Measurements from ENCODE around the gene MMP2.

Gene MMP2

GRCh38 chr16:55469821-55470532 lies 9.0 kb upstream of the MMP2 start:
- no peak for DNase-seq

- DNase-seq = no peak
Measured at GRCh38 chr16:55470533-55471371, 8.2 kb upstream of the MMP2 start.

- no peak for DNase-seq
Measured at GRCh38 chr16:55471448-55472097, 7.4 kb upstream of the MMP2 start.

DNA sequence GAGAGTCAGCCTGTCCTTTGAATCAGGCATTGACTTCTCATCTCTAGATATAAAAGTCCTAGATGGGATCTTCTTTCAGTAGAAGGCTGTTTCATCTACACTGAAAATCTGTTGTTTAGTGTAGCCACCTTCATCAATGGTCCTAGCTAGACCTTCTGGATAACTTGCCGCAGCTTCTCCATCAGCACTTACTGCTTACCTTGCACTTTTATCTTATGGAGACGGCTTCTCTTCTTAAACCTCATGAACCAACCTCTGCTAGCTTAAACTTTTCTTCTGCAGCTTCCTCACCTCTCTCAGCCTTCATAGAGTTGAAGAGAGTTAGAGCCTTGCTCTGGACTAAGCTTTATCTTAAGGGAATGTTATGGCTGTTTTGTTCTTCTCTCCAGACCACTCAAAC lies 5.4 kb upstream of the MMP2 start:
- no peak for DNase-seq

DNA sequence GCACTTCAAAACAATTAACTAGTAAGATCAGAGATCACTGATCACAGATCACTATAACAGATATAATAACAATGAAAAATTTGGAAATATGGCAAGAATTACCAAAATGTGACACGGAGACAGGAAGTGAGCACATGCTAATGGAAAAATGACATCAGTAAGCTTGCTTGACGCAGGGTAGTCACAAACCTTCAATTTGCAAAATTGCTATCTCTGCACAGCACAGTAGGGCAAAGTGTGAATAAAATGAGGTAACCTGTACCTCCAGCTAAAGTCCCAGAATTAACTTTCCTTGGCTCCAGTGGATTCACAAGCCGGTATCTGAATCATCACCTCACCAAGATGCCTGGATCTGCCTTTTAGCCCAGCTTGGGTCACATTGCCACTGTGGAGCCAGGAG lies 4.2 kb upstream of the MMP2 start:
- DNase-seq = no peak

DNA sequence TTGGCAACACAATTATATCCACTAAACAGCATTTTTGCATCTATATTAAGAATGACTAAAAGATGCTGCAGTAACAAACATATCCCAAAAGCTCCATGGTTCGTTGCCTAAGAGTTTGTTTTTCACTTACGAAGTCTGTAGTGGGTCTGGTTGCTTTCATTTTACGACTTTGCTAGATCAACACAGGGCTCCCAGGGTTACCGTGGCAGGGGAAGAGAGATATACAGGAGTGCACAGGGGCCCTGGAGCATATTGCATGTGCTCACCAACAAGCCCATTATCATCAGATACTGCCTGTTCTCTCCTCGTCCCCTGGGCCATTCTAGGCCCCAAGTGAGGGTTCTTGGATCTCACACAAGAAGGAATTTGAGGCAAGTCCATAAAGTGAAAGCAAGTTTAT lies 3.1 kb upstream of the MMP2 start:
- DNase-seq = no peak

GRCh38 chr16:55476625-55477533 lies 2.1 kb upstream of the MMP2 start:
- DNase-seq = no peak

GRCh38 chr16:55477736-55478135 lies 1.3 kb upstream of the MMP2 start:
- no peak for DNase-seq

DNA sequence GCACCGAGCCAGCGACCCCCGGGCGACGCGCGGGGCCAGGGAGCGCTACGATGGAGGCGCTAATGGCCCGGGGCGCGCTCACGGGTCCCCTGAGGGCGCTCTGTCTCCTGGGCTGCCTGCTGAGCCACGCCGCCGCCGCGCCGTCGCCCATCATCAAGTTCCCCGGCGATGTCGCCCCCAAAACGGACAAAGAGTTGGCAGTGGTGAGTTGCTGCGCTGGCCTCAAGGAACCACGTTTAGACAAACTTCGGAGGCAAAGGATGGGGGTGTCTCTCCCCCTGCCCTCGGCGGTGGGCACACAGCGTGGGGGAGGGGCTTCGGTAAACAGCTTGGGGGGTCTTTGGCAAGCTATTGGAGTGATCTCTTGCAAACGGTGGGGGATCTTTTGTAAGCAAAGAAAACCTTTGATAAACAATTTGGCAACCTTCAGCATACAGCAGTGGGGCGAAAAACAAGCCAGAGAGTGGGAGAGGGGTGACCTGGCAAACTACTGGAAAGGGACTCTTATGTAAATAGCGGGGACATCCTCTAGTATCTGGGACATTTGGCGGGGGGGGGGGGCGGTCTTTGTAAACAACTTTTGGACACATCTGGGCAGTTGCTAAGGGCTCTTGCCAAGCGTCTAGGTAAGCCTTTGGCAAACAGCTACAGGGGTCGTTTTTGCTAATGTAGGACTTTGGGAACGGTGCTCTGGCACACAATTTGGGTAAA lies 587 bp downstream of the MMP2 start:
- no peak for DNase-seq

GRCh38 chr16:55480228-55480655 lies 1.2 kb downstream of the MMP2 start:
- DNase-seq = no peak

DNA sequence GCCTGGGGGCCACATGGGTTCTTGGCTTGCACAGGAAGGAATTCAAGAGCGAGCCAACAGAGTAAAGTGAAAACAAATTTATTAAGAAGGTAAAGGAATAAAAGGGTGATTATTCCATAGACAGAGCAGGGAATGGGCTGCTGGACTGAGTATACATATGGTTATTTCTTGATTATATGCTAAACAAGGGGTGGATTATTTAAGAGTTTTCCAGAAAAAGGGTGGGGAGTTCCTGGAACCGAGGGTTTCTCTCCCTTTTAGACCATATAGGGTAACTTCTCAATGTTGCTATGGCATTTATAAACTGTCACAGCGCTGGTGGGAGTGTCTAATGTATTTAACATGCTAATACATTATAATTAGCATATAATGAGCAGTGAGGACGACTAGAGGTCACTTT lies 2.0 kb downstream of the MMP2 start:
- DNase-seq = no peak

DNA sequence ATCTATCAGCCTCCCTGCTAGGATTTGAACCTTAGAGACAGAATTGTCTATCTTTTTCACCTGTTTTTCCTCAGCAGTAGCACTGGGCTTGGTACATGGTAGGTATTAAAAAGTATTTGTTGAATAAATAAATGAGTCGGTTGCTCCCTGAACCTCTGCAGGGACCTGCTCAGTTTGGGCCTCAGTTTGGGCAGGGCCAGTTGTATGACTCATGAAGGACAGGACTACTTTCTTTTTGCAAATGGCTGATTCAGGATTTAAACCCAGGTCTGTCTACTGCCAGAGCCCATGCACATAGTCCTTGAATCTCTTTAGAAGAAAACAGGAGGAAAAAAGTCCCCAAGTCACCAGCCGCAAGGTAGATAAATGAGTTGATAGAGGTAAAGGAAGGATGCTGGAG lies 3.1 kb downstream of the MMP2 start:
- DNase-seq = no peak

DNA sequence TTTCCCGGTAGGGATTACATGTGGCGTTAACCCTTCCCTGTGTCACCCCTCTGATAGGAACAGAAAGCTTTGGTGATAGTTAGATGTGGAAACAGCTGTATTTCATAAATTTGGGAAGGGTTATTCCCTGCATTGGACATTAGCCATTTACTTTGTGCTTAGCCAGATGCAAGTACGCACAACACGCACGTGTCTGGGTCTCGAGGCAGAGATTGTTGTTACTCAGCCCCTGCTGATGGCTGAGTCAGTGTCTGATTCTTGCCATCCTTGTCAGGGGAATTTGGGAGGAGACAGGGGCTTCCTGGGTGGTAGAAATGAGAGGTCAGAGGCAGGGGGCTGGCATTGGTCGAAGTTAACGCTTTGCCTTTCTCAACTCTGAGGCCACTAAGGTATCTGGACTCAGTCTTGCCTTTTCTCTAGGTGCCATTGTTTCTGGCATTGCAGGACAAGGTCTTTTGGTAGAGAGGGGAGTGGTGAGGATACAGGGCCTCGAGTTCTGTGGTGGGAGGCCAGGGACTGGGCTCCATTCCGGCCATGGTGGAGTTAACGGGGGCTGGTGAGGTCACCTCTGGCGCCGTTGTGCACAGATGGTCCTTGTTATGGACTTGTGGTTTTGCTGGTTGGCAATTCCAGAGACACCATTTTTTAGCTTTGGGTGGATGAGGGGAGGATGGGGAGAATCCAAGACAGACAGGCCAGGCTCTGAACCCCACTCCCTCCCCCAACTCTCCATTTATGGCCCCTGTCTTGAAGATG lies 8.2 kb downstream of the MMP2 start:
- DNase-seq = no peak

DNA sequence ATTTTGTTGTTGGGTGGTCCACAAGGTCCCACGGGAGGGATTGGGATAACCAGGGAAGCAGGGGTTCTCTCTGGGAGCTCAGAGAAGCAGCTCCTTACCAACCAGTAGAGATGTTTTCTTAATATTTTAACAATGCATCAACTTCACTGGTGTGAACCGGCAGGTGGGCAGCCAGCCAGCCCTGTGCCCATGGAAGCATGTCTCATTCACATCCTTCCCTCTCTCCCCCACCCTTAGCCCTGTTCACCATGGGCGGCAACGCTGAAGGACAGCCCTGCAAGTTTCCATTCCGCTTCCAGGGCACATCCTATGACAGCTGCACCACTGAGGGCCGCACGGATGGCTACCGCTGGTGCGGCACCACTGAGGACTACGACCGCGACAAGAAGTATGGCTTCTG lies 9.3 kb downstream of the MMP2 start:
- DNase-seq = no peak

DNA sequence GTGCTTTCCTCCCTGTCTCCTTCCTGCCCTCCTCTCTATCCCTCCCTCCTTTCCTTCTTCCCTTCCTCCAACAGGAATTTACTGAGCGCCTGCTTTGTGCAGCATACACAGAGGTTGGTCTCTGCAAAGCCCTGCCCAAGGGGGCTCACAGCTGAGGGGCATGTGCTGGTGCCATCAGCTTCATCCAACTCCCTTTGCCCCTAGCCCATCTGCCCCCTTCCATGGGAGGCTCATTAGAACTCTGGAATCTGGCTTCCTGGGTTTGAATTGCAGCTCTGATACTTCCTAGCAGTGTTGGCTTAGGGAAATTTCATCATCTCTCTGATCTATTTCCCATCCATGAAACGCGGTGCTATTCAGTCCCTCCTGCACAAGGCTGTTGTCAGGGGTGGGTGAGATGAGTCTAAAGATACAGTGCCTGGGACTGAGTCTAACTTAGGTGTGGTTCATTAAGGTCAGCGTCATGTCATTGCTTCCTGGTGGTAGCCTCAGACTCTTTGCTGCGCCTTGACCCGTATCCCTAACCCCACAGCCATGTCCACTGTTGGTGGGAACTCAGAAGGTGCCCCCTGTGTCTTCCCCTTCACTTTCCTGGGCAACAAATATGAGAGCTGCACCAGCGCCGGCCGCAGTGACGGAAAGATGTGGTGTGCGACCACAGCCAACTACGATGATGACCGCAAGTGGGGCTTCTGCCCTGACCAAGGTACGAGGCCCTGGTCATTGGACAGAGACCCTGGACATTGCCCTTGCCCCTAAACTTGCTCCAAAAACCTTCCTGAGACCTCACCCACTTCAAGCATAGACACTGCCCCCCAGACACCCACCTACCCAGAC lies 10.3 kb downstream of the MMP2 start:
- DNase-seq = no peak

DNA sequence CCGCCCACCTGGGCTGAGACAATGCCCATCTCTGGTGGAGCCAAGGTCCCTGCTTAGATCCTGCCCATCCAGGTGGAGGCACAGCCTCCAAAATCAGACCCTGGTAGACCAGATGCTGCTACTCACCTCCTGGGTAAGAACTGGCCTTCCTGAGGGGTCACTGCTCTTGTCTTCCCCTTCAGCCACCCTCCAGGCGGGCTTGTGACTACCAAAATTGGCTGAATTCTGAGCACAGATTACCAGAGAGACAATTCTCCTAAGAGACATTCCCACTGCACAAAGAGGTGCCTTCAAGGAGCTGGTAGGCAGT lies 10.9 kb downstream of the MMP2 start:
- DNase-seq = no peak

- DNase-seq = no peak
Measured at GRCh38 chr16:55490301-55490700, 11.3 kb downstream of the MMP2 start.

- DNase-seq = no peak
Measured at GRCh38 chr16:55491691-55492090, 12.7 kb downstream of the MMP2 start.

GRCh38 chr16:55492756-55493380 lies 13.9 kb downstream of the MMP2 start:
- no peak for DNase-seq

DNA sequence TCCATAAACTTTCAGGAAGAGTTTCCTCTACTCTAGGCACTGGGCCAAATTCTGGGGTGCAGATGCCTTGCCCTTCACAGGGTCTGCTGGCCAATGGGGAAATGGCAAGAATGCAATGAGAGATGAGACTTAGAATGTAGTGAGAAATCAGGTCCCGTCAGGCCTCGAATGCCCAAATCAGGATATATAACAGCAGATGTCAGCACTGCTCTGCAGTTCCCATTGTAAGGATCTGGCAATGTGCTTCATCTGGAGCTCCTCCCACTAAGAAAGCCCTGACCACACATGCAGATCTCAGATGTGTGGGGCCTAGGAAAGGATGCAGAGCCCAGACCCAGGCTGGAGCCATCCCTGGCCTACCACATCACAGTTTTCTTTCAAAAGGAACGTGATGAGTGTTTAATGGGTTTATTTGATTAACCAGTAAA lies 16.0 kb downstream of the MMP2 start:
- peak in 1 of 2 donors; percentile 20 for DNase-seq

All from CD4-positive, alpha-beta T cell treated with Interleukin-4 for 1 hour (primary cell).